ENCODE data around the gene DYNC2I2.

DNA sequence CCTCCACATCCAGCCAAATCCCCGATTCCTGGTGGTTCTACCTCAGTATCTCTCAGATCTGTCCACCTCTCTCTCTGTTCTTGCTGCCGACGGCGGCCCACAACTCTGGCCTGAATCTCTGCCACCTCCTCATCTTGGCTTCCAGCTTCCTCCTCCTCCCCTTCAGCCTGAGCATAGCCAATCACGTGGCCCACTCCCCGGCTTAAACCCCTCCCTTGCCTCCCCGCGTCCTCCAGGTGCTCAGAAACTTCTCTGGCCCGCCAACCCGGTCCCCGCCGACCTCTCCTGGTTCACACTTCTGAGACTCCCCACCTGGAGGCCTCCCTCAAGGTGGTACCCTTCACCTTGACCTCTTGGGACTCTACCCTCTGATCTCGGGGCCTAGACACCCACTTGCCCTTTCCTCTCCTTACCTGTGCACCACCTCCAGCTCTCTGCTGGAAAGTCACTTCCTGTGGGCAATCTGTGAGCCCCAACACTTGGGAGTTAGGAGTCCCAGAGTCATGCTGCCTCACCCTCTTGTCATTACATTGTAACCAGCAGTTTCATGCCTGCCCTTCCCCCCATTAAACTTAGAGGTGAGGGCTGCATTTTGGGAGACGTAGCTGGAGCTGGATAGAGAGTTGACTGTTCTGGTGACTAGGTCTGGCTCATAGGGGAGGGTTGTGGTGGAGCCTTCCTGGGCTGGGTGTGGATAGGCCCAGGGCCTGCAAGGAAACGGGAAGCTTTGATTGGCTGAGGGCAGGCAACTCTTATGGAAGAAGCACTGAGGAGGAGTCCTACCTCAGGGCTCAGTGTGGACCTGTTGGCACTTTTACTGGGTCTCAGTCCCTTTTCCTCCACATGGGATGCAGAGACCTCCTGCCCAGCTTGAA is 27.9 kb upstream of the DYNC2I2 start:
- TF ChIP-seq EZH2 (IDR thresholded peaks at IDR 0.05; ENCODE audit: insufficient read depth, poor library complexity, severe bottlenecking), result no peak
- no peak for TF ChIP-seq EZH2phosphoT487 (IDR thresholded peaks at IDR 0.05; ENCODE audit: insufficient read depth, low read depth)
